GM19351 (cell line): ENCODE data around the gene CYP1B1.
"Not testable (repeated sequence)": the region's sequence is repeated elsewhere in the genome, so short reads cannot be mapped to it uniquely, and the experiment has no call there.

Experiments
- ATAC-seq: cut with Tn5 transposase; IDR thresholded peaks from one replicate; pipeline ENCODE4 v1.9.1; 2021; ENCODE audit warnings: mild to moderate bottlenecking, moderate library complexity; ENCODE audit not compliant: unreplicated experiment

The CYP1B1 gene

DNA sequence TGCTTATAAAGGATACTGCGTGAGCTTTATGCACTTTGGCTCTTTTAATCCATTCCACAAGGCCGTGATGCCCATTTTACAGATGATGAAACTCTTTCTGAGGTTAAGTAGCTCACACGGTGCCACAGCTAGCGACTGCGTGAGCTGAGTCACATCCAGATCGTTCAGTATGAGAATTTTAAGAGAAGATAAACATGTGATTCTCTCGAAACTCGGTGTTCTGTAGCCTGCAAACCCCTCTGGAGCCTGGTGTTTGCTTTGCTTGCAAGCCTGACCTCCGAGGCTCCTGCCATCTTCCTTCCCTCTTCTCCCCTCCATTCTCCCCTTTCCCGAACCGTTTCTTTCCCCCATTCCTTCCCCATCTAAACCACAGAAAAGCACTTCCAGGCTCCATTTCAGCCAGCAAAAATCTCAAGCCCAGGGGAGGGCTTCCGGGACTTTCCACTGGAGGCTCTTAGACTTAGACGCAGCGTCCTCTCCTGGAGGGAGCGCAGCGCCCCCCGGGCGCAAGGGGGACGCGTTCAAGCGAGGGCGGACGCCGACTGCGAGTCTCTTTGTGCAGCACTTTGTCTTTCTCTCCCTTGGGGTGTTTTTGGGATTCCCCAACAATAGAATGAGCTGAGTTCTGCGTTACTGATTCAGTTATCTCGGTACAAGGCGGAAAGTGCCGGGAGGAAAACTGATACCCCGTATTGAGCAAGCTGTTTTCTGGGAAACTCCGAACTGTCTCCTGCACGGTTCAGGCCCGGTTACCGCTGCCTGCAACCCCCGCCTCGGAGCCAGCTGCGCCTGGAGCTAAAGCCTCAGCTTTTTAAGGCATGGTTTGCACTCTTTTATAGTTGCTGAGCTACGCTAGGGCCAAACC lies 38.0 kb downstream of the CYP1B1 start:
- ATAC-seq: peak; percentile 75

DNA sequence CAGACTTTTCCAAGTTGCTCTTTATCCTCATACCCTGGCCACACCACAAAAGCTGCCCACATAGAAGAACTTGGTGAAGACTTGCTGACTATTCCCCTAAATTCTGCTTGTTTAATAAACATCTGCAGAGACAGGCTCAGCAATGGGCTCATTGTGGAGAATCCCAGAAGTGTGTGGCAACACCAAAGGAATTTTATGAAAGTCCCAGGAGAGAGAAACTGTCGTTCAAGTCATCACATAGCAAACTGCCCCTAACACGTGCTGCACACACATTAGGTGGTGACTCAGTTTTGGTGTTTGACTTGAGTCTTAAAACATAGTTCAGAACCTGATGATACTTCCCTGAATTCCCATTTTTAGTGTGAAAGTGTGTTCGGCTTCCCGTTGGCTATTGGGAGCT lies 38.6 kb downstream of the CYP1B1 start:
- no peak for ATAC-seq

DNA sequence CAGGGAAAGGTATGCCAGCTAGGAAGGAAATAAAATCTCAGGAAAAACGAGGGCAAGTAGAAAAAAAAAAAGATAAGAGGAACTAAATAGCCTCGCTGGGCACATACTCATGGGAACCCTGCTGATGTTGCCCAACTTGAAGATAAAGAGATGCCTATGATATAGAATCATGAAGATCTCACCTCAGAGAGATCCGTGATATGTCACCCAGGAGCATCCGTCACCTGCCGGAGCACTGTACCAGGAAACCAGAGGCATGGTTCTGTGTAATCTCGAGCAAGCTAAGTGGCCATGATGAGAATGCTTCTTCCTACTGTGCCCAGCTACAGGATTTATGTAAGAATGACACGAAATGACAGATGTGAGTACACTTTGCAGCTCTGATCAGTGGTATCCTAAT lies 40.0 kb downstream of the CYP1B1 start:
- no peak for ATAC-seq

DNA sequence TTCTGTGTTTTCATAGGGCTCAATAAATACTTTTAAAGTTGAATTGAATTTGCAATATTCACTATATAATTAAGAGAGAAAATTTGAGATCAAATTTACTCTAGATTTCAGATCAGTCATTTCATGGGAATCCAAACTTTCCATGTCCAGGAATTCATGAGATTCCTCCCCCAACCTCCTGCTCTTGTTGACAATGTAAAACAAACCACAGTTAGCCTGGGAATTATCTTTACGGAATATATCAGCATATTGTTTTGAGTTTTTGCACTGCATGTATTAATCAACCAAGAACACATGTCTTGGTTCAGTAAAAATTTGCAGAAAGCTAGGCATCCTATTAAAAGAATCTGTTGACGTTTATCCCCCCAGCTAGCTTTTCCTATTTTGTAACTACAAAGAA lies 42.3 kb downstream of the CYP1B1 start:
- ATAC-seq: no peak

DNA sequence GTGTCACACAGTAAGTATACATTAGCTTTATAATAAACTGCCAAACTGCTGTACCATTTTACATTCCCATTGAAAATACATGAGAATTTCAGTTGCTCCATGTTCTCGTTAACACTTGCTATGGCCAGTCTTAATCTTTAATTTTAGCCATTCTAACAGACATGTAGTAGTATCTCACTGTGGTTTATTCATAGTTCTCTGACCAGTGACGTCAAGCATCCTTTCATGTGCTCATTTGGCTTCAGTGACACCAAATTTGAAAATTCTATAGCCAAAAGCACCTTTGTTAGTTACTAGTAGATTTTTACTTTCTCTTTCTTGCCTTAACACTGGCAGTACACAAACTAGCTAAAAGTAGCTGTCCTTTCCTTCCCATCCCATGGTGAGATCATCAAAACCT lies 43.0 kb downstream of the CYP1B1 start:
- ATAC-seq: no peak

DNA sequence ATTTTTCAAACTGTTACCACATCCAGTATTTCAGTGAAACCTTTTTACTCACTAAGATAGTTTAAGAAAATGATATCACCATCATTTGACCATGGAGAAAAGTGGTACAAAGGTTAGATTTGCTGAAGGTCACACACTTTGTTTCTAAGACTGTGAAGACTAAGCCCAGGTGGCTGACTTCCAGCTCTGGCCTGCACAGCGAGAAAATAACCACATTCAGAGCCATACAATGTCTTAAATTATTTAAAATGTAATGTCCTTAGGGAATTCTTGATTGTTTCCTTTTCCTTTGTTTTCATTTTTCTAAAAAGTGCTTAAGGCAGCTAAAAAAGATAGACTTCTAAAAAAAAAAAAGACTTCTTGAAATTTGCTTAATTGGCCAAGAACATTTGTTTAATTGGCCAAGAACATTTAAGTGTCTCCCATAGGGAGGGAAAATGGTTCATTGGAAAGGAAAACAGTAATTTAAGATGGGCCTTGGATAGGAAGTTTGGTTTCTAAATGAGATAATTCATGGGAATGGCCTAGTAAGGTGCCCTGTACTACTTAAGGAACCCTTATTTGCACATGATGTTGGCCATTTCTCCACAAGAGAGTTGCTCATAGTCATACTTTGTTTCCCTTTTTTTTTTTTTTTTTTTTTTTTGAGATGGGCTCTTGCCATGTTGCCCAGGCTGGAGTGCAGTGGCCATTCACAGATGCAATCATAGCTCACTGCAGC lies 45.2 kb downstream of the CYP1B1 start:
- ATAC-seq: no peak

DNA sequence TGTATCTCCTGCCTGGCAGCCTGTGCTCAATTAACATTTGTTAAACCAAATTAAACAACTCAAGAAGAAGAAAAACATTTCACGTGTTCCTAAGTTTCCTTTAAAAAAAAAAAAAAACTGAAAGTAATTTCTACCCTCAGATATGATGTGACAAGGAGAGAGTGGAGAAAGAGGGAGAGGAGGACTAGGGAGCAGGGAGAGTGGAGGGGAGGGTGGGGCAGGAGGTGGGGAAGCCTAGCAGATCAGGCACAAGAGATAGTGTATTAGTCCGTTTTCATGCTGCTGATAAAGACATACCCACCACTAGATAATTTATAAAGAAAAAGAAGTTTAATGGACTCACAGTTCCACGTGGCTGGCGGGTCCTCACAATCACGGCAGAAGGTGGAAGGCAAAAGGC lies 46.4 kb downstream of the CYP1B1 start:
- ATAC-seq: no peak

DNA sequence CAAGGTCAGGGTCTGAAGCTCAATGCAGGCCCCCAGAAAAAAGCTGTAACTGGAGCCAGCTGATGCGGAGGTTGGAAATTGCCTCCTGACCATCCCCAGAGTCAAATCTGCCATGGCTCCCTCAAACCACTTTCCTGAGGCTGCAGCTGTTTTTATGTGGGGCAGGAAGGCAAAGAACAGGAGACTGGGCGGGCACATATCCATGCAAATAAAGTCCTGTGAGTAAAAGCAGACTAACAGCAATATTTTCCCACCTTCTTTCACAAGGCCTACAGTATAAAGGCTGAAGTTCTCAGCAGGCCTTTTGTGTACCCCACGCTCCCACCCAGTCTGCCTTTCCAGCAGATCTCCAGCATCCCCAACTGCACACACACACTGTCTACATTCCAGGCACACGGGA lies 47.1 kb downstream of the CYP1B1 start:
- no peak for ATAC-seq

DNA sequence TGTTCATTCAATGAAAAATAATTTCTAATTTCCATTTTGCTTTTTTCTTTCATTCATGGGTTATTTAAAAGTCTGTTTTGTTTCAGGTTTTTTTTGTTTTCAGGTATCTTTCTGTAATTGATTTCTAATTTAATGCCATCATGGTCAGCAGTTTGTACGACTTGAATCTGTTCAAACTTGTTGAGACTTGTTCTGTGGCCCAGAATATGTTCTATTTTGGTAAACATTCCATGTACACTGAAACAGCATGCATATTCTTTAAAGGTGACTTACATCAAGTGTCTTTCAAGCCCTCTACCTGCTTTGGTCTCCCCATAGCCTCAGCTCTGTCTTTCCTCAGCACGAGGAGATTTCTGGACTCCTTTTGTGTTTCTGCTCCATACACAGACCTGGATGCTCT lies 49.1 kb downstream of the CYP1B1 start:
- ATAC-seq: no peak

DNA sequence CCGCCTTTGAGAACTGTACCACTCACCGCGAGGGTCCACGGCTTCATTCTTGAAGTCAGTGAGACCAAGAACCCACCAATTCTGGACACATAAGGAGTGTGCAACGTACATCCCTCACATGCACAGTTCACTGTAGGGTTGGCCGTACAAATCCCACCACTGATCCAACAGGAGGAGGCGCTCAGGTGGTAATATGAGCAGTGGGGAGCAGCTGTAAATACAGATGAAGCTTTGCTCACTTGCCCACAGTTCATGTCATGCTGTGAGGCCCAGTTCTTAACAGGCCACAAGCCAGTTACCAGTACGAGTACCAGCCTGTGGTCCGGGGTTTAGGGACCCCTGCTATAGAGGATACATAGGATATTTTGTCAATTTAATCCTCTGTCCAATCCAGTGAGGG lies 54.4 kb downstream of the CYP1B1 start:
- no peak for ATAC-seq

DNA sequence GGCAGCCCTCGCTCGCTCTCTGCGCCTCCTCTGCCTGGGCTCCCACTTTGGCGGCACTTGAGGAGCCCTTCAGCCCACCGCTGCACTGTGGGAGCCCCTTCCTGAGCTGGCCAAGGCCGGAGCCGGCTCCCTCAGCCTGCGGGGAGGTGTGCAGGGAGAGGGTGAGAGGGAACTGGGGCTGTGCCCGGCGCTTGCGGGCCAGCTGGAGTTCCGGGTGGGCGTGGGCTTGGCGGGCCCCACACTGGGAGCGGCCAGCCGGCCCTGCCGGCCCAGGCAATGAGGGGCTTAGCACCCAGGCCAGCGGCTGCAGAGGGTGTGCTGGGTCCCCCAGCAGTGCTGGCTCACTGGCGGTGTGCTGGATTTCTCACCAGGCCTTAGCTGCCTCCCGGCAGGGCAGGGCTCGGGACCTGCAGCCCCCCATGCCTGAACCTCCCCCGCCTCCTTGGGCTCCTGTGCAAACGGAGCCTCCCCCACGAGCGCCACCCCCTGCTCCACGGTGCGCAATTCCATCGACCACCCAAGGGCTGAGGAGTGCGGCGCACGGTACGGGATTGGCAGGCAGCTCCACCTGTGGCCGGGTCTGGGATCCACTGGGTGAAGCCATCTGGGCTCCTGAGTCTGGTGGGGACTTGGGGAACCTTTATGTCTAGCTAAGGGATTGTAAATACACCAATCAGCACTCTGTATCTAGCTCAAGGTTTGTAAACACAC lies 55.4 kb downstream of the CYP1B1 start:
- ATAC-seq: not testable (repeated sequence)

DNA sequence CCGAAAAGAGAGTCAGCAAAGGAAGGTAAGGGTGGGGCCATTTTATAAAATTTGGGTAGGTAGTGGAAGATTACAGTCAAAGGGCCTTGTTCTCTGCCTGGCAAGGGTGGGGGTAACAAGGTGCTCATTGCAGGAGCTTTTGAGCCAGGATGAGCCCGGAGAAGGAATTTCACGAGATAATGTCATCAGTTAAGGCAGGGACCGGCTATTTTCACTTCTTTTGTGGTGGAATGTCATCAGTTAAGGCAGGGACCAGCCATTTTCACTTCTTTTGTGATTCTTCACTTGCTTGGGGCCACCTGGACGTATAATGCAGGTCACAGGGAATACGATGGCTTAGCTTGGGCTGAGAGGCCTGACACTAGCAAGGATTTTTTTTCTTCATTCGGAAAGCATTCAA lies 58.1 kb downstream of the CYP1B1 start:
- no peak for ATAC-seq
